Endothelial cell of umbilical vein (primary cell): ENCODE results near the gene SPIRE1. TPM values are rescaled to one million over a fixed set of nuclear protein-coding genes. Genes with fewer than 3 reads are reported as not detected.

ENCODE experiments used
- BruUV-seq: library from RNA; stranded (reverse); fragments of 400-500 nt; replicated peaks from 2 replicates; lab custom pipeline; 2021; lab: Mats Ljungman, UMichigan
- CTCF ChIA-PET: fragments of 300-600, 350-600 bp; sonication (Branson Sonifier 250); formaldehyde crosslinking; loops from one replicate; lab custom pipeline; 2021; ENCODE audit warnings: antibody characterized with exemption, inconsistent platforms; lab: Charles Lee
- POLR2A ChIA-PET: fragments of 300-600, 350-600 bp; sonication (Branson Sonifier 250); formaldehyde crosslinking; loops from one replicate; lab custom pipeline; 2021; ENCODE audit warnings: antibody characterized with exemption, inconsistent platforms; lab: Charles Lee
- DNase-seq: peaks from one replicate; pipeline ENCODE4 v3.0.0-alpha.2; 2011; ENCODE audit warnings: low read depth, low spot score
- FAIRE-seq: peaks from 2 replicates; lab custom pipeline; 2011; peaks lifted over from hg19 to GRCh38; lab: Jason Lieb, UNC
- H2AFZ ChIP-seq: 2 replicates; pipeline ENCODE4 v1.6.0; 2012; ENCODE audit warnings: low read depth, low read length, control low read depth, inconsistent platforms
- H3K27ac ChIP-seq: 2 replicates; pipeline ENCODE4 v1.5.1; 2011; ENCODE audit warnings: low read depth, mild to moderate bottlenecking, control low read depth, low read length, moderate library complexity; ENCODE audit not compliant: insufficient read depth
- H3K27me3 ChIP-seq, 2 experiments: 2 replicates each; pipeline versions ENCODE4 v1.6.0 to v1.6.1; 2011; ENCODE audit warnings: low read length in 2 of 2, mixed read lengths in 1 of 2; ENCODE audit not compliant: control insufficient read depth in 2 of 2, insufficient read depth in 2 of 2
- H3K36me3 ChIP-seq, 2 experiments: 2 replicates in 1 of 2; 3 replicates in 1 of 2; pipeline ENCODE4 v1.5.1; 2011; ENCODE audit warnings: low read length in 2 of 2, mild to moderate bottlenecking in 1 of 2, moderate library complexity in 1 of 2; ENCODE audit not compliant: control insufficient read depth in 2 of 2, insufficient read depth in 2 of 2; ENCODE audit errors: extremely low read depth in 1 of 2
- H3K4me1 ChIP-seq: 3 replicates; pipeline ENCODE4 v1.5.1; 2011; ENCODE audit warnings: mild to moderate bottlenecking, low read length; ENCODE audit not compliant: control insufficient read depth, insufficient read depth; ENCODE audit errors: extremely low read depth
- H3K4me2 ChIP-seq: 2 replicates; pipeline ENCODE4 v1.6.1; 2011; ENCODE audit warnings: low read length, control low read depth, mixed read lengths; ENCODE audit not compliant: insufficient read depth
- H3K4me3 ChIP-seq, 3 experiments: fragments of 200-600 bp in 1 of 3; sonication (generic), shearing (Covaris generic) in 1 of 3; replicated peaks in 1 of 3; 2 replicates each; pipeline ENCODE4 v1.5.1; 2011 to 2016; ENCODE audit warnings: control low read depth in 3 of 3, low read length in 3 of 3, mild to moderate bottlenecking in 2 of 3, inconsistent platforms in 1 of 3, low read depth in 1 of 3, moderate library complexity in 1 of 3; ENCODE audit not compliant: insufficient read depth in 1 of 3
- H3K79me2 ChIP-seq: 2 replicates; pipeline ENCODE4 v1.6.0; 2012; ENCODE audit warnings: low read length, inconsistent platforms; ENCODE audit not compliant: control insufficient read depth, insufficient read depth
- H3K9ac ChIP-seq: replicated peaks from 2 replicates; pipeline ENCODE3; 2011; ENCODE audit warnings: low read length, control low read depth; ENCODE audit not compliant: insufficient read depth; ENCODE audit errors: extremely low read depth
- H3K9me1 ChIP-seq: replicated peaks from 3 replicates; pipeline ENCODE4 v1.6.0; 2011; ENCODE audit warnings: mild to moderate bottlenecking, low read length; ENCODE audit not compliant: control insufficient read depth, insufficient read depth; ENCODE audit errors: extremely low read depth
- H3K9me3 ChIP-seq: replicated peaks from 2 replicates; pipeline ENCODE4 v1.5.1; 2012; ENCODE audit warnings: low read length, inconsistent platforms; ENCODE audit not compliant: control insufficient read depth, insufficient read depth
- H4K20me1 ChIP-seq: replicated peaks from 2 replicates; pipeline ENCODE3; 2011; ENCODE audit warnings: mild to moderate bottlenecking, low read length; ENCODE audit not compliant: control insufficient read depth, insufficient read depth; ENCODE audit errors: extremely low read depth
- CTCF ChIP-seq, 2 donors: IDR thresholded peaks; 1 replicate in 1 of 2; 2 replicates in 1 of 2; pipeline ENCODE4 v1.5.1; 2011; ENCODE audit warnings: low read length in 2 of 2, mild to moderate bottlenecking in 2 of 2, moderate library complexity in 2 of 2, control low read depth in 1 of 2, inconsistent platforms in 1 of 2, low read depth in 1 of 2; ENCODE audit not compliant: insufficient read depth in 1 of 2; ENCODE audit errors: extremely low read depth in 1 of 2
- EZH2 ChIP-seq: IDR thresholded peaks from 2 replicates; pipeline ENCODE4 v1.6.1; 2012; ENCODE audit warnings: borderline replicate concordance, low read depth, mild to moderate bottlenecking, moderate library complexity, low read length, inconsistent platforms; ENCODE audit not compliant: severe bottlenecking
- FOS ChIP-seq: IDR thresholded peaks from 2 replicates; pipeline ENCODE4 v1.6.1; 2011; ENCODE audit warnings: mild to moderate bottlenecking, low read length, moderate library complexity, borderline replicate concordance; ENCODE audit not compliant: insufficient read depth
- GATA2 ChIP-seq: IDR thresholded peaks from 2 replicates; pipeline ENCODE4 v1.7.0; 2011; ENCODE audit warnings: low read depth, mild to moderate bottlenecking, moderate library complexity, mixed read lengths, low read length; ENCODE audit not compliant: insufficient read length, insufficient read depth
- JUN ChIP-seq: IDR thresholded peaks from 2 replicates; pipeline ENCODE4 v1.6.1; 2011; ENCODE audit warnings: borderline replicate concordance, low read depth; ENCODE audit not compliant: insufficient read length, insufficient read depth
- MAX ChIP-seq: IDR thresholded peaks from 2 replicates; pipeline ENCODE4 v1.6.1; 2011; ENCODE audit not compliant: insufficient read depth, insufficient read length
- MYC ChIP-seq: IDR thresholded peaks from one replicate; pipeline ENCODE4 v1.6.1; 2011; ENCODE audit warnings: mild to moderate bottlenecking, low read depth, low read length
- POLR2A ChIP-seq: IDR thresholded peaks from 2 replicates; pipeline ENCODE4 v1.6.1; 2012; ENCODE audit warnings: low read depth, mild to moderate bottlenecking, control low read depth, low read length
- POLR2AphosphoS5 ChIP-seq: IDR thresholded peaks from 2 replicates; pipeline ENCODE4 v1.6.1; 2012; ENCODE audit warnings: low read depth, mild to moderate bottlenecking, control low read depth, low read length, moderate library complexity; ENCODE audit not compliant: insufficient read depth
- dilution Hi-C: fragments of 300-500 bp; cut with MboI; formaldehyde crosslinking; loops from one replicate; pipeline ENCODE4 v1.15.0; 2019; ENCODE audit warnings: low sequenced_read_pairs; ENCODE audit not compliant: extremely low pct_ligation_motif_present
- intact Hi-C: fragments of 100-400 bp; cut with micrococcal nuclease; formaldehyde crosslinking; loops from one replicate; pipeline ENCODE4 v1.10.0; 2022
- polyA plus RNA-seq, 4 experiments: library from polyadenylated mRNA; depleted of rRNA in 3 of 4; stranded (reverse) in 3 of 4; unstranded in 1 of 4; fragments of >200 nt; gene quantifications; 2 replicates each; pipeline versions ENCODE4 v1.2.1 to v1.2.3, GENCODE V29; 2011 to 2012; ENCODE audit warnings: missing spikeins in 1 of 4
- total RNA-seq: library from RNA; stranded (reverse); gene quantifications from 2 replicates; pipeline ENCODE4 v1.2.3, GENCODE V29; 2021

SPIRE1 gene
- total and polyA plus RNA-seq, 2 donors (not counting 3 experiments of a cell fraction or from before 2014, with no cell fraction given), result 13.1 to 44.0 TPM

GRCh38 chr18:12451428-12451827 is 206.5 kb downstream of the SPIRE1 start:
- peaks cover 2 to 14% of the 10 kb centered on the region in 2 experiments for H3K36me3 ChIP-seq
- no peak overlapping the region for H3K9ac ChIP-seq
- no peaks in the 10 kb centered on the region for H4K20me1 ChIP-seq
- no peaks in the 10 kb centered on the region for H3K9me1 ChIP-seq
- dilution Hi-C loops (no loop called here), intact Hi-C loops (no loop called here)
- TF ChIP-seq MAX, result no peak
- TF ChIP-seq JUN, result no peak
- TF ChIP-seq POLR2A, result no peak
- no peak for TF ChIP-seq MYC
- TF ChIP-seq EZH2, result no peak
- TF ChIP-seq CTCF (IDR thresholded peaks at IDR 0.05; ENCODE audit: extremely low read depth in 1 of 2, insufficient read depth in 1 of 2, low read depth in 1 of 2, low read length in 2 of 2), result no peak
- no peak for TF ChIP-seq FOS
- no peak for TF ChIP-seq POLR2AphosphoS5
- no peak for TF ChIP-seq GATA2
- FAIRE-seq, result no peak
- no peaks in the 10 kb centered on the region for H3K9me3 ChIP-seq
- CTCF ChIA-PET, result interaction anchor here (1.3 to 1.5 kb wide), 2 partner anchors 10 to 192 kb away, joined by 4 to 5 read pairs; no protein-coding TSS in a partner anchor
- H3K4me1 ChIP-seq, result no peaks in the 10 kb centered on the region
- H3K27ac ChIP-seq, result no peak overlapping the region
- DNase-seq, result no peak
- no TSS peak for BruUV-seq
- no peak overlapping the region for H3K4me3 ChIP-seq
- no peaks in the 10 kb centered on the region for H3K27me3 ChIP-seq
- H3K4me2 ChIP-seq, result no peak overlapping the region
- H3K79me2 ChIP-seq, result no peaks in the 10 kb centered on the region
- H2AFZ ChIP-seq, result no peak overlapping the region
- POLR2A ChIA-PET, result no interaction called here
